Naive B cell (primary cell): ENCODE measurements around the gene ANO4. TPM values are rescaled to one million over a fixed set of nuclear protein-coding genes. Genes with fewer than 3 reads are reported as not detected.
"Not testable (repeated sequence)": the region's sequence is repeated elsewhere in the genome, so short reads cannot be mapped to it uniquely, and the experiment has no call there.

Experiments used
- ATAC-seq, 2 donors: fragments of 150-1000 bp; cut with Tn5 transposase; 2 replicates each; pipeline ENCODE4 v1.10.0; 2021; ENCODE audit warnings: low read depth in 2 of 2, mild to moderate bottlenecking in 2 of 2, moderate library complexity in 2 of 2
- DNase-seq: peaks from one replicate; pipeline ENCODE4 v3.0.0; 2022
- H3K27ac Mint-ChIP-seq, 6 donors: one replicate each; pipeline ENCODE4 v1.8.0; 2020 to 2022; ENCODE audit warnings: mild to moderate bottlenecking in 6 of 6, mixed read lengths in 6 of 6, moderate library complexity in 5 of 6, inconsistent platforms in 2 of 6
- H3K27me3 Mint-ChIP-seq, 3 donors: one replicate each; pipeline ENCODE4 v1.8.0; 2021 to 2022; ENCODE audit warnings: mixed read lengths in 3 of 3, mild to moderate bottlenecking in 1 of 3
- H3K36me3 Mint-ChIP-seq, 2 donors: one replicate each; pipeline ENCODE4 v1.8.0; 2020 to 2022; ENCODE audit warnings: mixed read lengths in 2 of 2, inconsistent platforms in 1 of 2, mild to moderate bottlenecking in 1 of 2
- H3K4me1 Mint-ChIP-seq, 3 donors: one replicate each; pipeline ENCODE4 v1.8.0; 2020 to 2022; ENCODE audit warnings: mixed read lengths in 3 of 3, inconsistent platforms in 1 of 3, mild to moderate bottlenecking in 1 of 3, moderate library complexity in 1 of 3
- H3K4me3 Mint-ChIP-seq, 8 donors: one replicate each; pipeline ENCODE4 v1.8.0; 2020 to 2022; ENCODE audit warnings: mild to moderate bottlenecking in 8 of 8, mixed read lengths in 8 of 8, moderate library complexity in 8 of 8, inconsistent platforms in 2 of 8
- H3K9me3 Mint-ChIP-seq, 7 donors: one replicate each; pipeline ENCODE4 v1.8.0; 2020 to 2022; ENCODE audit warnings: mixed read lengths in 7 of 7, mild to moderate bottlenecking in 5 of 7, inconsistent platforms in 2 of 7, moderate library complexity in 1 of 7
- polyA plus RNA-seq, 6 donors: library from polyadenylated mRNA; unstranded; fragments of 300-500 nt; fragmentation: Illumina TruSeq; gene quantifications; one replicate each; pipeline ENCODE4 v1.2.3, GENCODE V29; 2021; ENCODE audit warnings: low read depth in 6 of 6

ANO4 gene
- polyA plus RNA-seq, 6 donors from 2014 or later = not detected

GRCh38 chr12:100974747-100975146 is 180.2 kb downstream of the ANO4 start:
- Mint-ChIP-seq H3K36me3 (no peaks in the 10 kb centered on the region), H3K4me3 (no peak overlapping the region), H3K27me3 (peaks cover 0 to 3% (median 0%) of the 10 kb centered on the region in 3 donors), H3K27ac (no peak overlapping the region), H3K9me3 (peaks cover 0 to 17% (median 2%) of the 10 kb centered on the region in 7 donors), H3K4me1 (no peaks in the 10 kb centered on the region)
- no peak for ATAC-seq
- DNase-seq = no peak

DNA sequence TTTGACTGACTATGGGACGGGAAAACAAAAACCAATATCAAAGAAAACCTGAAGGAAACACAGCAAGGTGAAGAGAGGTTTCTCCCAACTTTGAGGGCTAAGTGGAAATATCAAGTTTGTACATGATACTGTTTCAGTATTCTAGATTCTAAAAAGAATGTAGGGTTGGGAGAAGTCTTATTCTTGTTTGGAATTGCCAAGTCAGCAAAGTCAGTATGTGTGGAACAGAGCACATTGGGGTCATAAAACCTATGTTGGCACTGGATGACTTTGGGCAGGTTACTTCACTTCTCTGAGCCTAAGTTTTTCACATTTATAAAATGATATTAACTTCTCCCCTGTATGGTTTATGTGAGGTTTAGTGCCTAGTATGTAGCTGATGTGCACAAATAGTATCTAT is 182.2 kb downstream of the ANO4 start:
- no peak overlapping the region for H3K27ac Mint-ChIP-seq
- H3K4me1 Mint-ChIP-seq = no peaks in the 10 kb centered on the region

DNA sequence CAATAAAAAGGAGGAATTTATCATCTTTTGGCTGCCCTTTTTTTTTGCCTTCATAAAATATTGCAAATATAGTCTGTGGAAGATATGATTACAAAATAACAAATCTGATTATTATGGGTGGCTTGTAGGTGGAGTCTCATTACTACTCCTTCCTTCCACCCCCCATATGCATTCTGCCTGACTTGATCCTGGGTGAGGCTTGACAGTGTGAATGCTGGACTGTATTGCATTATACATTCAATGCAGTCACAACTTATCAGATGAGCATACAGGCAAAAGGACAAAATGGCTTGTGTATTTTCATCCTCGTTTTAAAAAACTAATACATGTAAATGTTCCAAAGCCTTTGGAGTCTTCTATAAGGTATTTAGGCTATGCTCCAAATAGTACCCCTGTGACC is 186.3 kb downstream of the ANO4 start:
- no peak overlapping the region for H3K4me3 Mint-ChIP-seq

More for the DNA sequence above, 182.2 kb downstream of the ANO4 start:
- Mint-ChIP-seq H3K4me3 (no peak overlapping the region), H3K27me3 (peaks cover 0 to 3% (median 0%) of the 10 kb centered on the region in 3 donors), H3K9me3 (peaks cover 0 to 17% (median 2%) of the 10 kb centered on the region in 7 donors), H3K36me3 (no peaks in the 10 kb centered on the region)
- no peak for ATAC-seq
- DNase-seq = no peak

DNA sequence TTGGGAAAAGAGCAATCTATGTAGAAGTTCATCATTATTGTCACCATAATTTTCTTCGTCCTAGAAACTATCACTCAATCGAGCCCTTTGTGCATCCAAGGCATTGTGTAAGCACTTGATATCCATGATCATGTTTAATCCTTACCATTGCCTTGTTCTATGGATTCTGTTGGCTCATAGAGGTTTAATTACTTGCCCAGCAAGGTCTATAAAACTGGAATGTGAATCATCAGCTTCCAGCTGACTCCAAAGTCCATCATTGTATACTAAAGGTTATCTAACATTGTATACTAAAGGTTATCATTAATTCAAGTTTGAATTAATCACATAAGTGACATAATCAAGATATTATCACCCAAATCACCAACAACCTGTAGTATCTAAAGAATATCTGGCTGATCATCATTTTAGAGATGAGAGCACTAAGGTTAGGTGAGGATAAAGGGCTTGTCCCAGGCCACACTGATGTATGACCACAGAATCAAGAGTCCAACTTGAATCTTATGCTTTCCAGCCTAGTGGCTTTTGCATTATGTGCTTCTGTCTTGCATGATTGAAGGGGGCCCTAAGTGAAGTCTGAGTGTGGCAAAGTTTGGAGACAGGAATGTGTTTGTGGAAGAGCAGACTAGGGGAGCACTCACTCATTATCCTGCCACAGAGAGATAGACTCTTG is 188.1 kb downstream of the ANO4 start:
- Mint-ChIP-seq H3K27ac (no peak overlapping the region), H3K4me1 (no peaks in the 10 kb centered on the region), H3K9me3 (peaks cover 0 to 15% (median 2%) of the 10 kb centered on the region in 7 donors), H3K4me3 (no peak overlapping the region), H3K36me3 (no peaks in the 10 kb centered on the region), H3K27me3 (peaks cover 0 to 2% (median 0%) of the 10 kb centered on the region in 3 donors)
- DNase-seq (no peak), ATAC-seq (no peak)

More for the DNA sequence above, 186.3 kb downstream of the ANO4 start:
- DNase-seq (no peak), ATAC-seq (no peak)
- no peak overlapping the region for H3K27ac Mint-ChIP-seq
- peaks cover 0 to 17% (median 2%) of the 10 kb centered on the region in 7 donors for H3K9me3 Mint-ChIP-seq
- no peaks in the 10 kb centered on the region for H3K4me1 Mint-ChIP-seq
- H3K27me3 Mint-ChIP-seq = peaks cover 0 to 3% (median 0%) of the 10 kb centered on the region in 3 donors
- H3K36me3 Mint-ChIP-seq = no peaks in the 10 kb centered on the region

DNA sequence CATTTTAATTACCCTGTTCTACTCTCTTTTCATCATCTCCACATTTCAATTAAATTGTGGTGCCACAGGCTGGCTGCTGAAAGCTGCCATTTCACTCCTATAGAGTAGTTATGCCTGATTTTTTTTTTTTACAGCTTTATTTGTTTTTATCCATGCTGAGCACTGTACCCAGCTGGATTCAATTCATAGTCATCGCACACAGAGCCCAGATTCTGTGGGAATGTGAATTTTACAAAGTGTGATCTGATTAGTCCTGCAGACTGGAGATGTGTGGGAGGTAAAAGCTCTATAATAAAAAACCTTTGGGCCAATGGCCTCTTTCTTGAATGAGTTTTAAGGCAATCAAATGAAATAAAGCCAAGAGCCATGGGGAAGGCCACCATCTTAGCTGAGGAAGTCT is 190.2 kb downstream of the ANO4 start:
- ATAC-seq = no peak
- Mint-ChIP-seq H3K27ac (no peak overlapping the region), H3K9me3 (peaks cover 0 to 6% (median 0%) of the 10 kb centered on the region in 7 donors), H3K4me1 (no peaks in the 10 kb centered on the region), H3K27me3 (peaks cover 0 to 3% (median 0%) of the 10 kb centered on the region in 3 donors), H3K4me3 (no peak overlapping the region), H3K36me3 (no peaks in the 10 kb centered on the region)
- DNase-seq = no peak

DNA sequence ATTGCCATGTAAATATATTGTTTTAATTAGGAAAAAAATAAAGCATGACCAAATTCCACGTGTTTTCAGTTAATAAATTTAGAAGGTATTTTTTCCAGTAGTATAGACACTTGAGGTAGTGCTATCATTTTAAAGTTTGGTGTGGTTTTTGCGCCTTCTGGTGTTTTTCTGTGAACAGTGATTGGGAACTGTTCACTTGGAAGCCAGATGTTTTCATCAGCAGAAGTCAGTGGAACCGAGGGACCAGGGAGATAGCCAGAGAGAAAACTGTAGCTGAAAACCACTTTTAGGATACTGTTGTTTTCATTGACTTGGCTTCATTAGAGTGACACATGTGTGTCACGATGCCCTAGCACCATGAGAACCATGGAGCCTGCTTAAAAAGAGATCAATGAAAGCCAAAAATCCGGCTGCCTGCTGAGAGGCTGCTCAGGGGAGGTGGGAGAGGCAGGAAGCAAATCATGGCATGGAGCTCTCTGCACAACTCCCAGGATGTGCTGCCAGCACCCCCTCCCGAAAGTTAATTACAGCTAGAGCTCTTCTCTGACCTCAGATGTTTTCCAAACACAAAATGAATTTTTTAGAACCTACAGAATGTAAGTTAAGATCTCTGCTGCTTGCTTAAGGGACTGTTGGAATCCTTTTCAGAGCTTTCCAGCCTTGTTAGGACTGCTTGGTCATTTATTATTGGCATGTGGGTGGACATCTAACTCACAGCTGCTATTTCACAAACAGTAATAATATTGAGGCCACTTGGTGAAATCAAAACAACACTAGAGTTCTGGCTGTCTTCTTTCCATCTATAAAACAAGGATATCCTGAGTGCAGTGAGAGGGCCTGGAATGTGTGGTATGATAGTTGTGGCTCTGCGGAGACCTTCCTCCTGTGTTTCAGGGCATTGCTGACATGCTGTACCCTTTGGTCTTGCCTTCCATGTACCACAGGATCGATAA is 192.3 kb downstream of the ANO4 start:
- Mint-ChIP-seq H3K9me3 (peaks cover 0 to 15% (median 2%) of the 10 kb centered on the region in 7 donors), H3K36me3 (no peaks in the 10 kb centered on the region), H3K4me1 (no peaks in the 10 kb centered on the region)

DNA sequence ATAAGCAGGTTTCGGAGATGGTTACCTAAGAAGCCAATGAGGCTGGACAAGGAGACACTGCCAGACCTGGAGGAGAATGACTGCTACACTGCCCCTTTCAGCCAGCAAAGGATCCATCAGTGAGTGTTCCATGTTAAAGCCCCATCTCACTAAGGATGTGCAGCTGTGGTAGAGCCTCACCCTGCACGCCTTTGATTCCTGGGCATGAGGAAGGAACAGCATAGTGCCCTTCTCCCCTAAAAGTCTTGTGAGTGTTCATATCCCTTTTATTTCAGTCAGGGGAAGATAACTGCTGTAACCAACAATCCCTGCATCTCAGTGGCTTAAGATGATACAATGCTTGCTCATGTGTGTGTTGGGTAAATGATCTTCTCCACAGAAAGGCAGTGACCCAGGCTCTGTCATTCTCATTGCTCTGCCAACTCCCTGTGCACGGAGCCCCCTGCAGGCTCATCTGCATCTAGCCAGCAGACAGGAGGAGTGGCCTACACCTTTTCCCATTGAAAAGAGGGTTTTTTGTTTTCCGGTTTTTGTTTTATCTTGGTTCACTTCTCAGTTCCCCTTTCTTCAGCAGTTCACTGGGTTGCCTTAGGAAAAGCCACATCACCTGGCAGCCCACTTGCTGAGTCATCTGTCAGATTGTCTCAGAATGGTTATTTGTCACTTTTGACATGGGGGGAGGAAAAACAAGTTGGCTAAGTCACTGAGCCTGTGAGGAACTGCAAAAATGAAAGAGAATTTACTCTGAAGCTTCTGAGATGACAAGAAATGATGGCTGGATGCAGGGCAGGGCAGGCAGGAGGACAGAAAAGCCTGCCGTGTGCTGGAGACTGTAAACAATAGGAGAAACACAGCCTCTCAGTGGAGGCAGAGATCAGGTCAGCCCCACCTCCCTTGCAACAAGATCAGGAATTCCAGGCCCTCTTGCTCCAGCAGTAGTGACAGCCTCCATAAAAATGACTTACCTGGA is 193.3 kb downstream of the ANO4 start:
- H3K9me3 Mint-ChIP-seq = peaks cover 0 to 19% (median 2%) of the 10 kb centered on the region in 7 donors
- peak overlapping the region in 1 of 8 donors; percentile 62 for H3K4me3 Mint-ChIP-seq
- no peak for ATAC-seq
- H3K27ac Mint-ChIP-seq = no peak overlapping the region
- H3K27me3 Mint-ChIP-seq = peaks cover 0 to 16% (median 0%) of the 10 kb centered on the region in 3 donors
- no peak for DNase-seq
- no peaks in the 10 kb centered on the region for H3K4me1 Mint-ChIP-seq
- no peaks in the 10 kb centered on the region for H3K36me3 Mint-ChIP-seq

More for the DNA sequence above, 192.3 kb downstream of the ANO4 start:
- Mint-ChIP-seq H3K27me3 (peaks cover 0 to 10% (median 0%) of the 10 kb centered on the region in 3 donors), H3K4me3 (no peak overlapping the region), H3K27ac (no peak overlapping the region)
- DNase-seq = no peak
- ATAC-seq = no peak

DNA sequence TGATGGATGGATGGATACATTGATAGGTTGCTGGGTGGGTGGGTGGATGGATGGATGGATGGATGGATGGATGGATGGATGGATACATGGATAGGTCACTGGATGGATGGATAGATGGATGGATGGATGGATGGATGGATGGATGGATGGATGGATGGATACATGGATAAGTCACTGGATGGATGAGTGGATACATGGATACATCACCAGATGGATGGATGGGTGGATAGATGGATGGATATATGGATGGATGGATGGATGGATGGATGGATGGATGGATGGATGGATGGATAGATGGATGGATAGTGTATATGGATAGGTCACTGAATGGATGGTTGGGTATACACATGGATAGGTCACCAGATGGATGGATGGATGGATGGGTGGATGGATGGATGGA is 194.9 kb downstream of the ANO4 start:
- not testable (repeated sequence) for DNase-seq, H3K36me3 Mint-ChIP-seq, H3K4me1 Mint-ChIP-seq, H3K4me3 Mint-ChIP-seq, ATAC-seq
- peaks cover 0 to 16% (median 0%) of the 10 kb centered on the region in 3 donors for H3K27me3 Mint-ChIP-seq
- peaks cover 0 to 17% (median 2%) of the 10 kb centered on the region in 7 donors for H3K9me3 Mint-ChIP-seq
- peak overlapping the region in 1 of 6 donors; percentile 66 for H3K27ac Mint-ChIP-seq

- Mint-ChIP-seq H3K9me3 (peaks cover 0 to 17% (median 2%) of the 10 kb centered on the region in 7 donors), H3K27me3 (peaks cover 0 to 16% (median 0%) of the 10 kb centered on the region in 3 donors), H3K27ac (no peak overlapping the region), H3K36me3 (no peaks in the 10 kb centered on the region), H3K4me1 (no peaks in the 10 kb centered on the region), H3K4me3 (no peak overlapping the region)
- ATAC-seq = no peak
- DNase-seq = no peak
These were observed 196.5 kb downstream of the ANO4 start for GRCh38 chr12:100991102-100991501.

GRCh38 chr12:100992194-100992593 is 197.6 kb downstream of the ANO4 start:
- Mint-ChIP-seq H3K36me3 (no peaks in the 10 kb centered on the region), H3K27ac (peak overlapping the region in 1 of 6 donors; percentile 6), H3K4me1 (no peaks in the 10 kb centered on the region), H3K27me3 (peaks cover 0 to 16% (median 0%) of the 10 kb centered on the region in 3 donors), H3K4me3 (no peak overlapping the region), H3K9me3 (peaks cover 0 to 17% (median 2%) of the 10 kb centered on the region in 7 donors)
- DNase-seq (no peak), ATAC-seq (no peak)

- DNase-seq (no peak), ATAC-seq (no peak)
- Mint-ChIP-seq H3K4me3 (no peak overlapping the region), H3K9me3 (peaks cover 0 to 17% (median 2%) of the 10 kb centered on the region in 7 donors), H3K27ac (no peak overlapping the region), H3K27me3 (peaks cover 0 to 16% (median 0%) of the 10 kb centered on the region in 3 donors), H3K36me3 (no peaks in the 10 kb centered on the region), H3K4me1 (no peaks in the 10 kb centered on the region)
These were observed 199.4 kb downstream of the ANO4 start for GRCh38 chr12:100993916-100994450.

DNA sequence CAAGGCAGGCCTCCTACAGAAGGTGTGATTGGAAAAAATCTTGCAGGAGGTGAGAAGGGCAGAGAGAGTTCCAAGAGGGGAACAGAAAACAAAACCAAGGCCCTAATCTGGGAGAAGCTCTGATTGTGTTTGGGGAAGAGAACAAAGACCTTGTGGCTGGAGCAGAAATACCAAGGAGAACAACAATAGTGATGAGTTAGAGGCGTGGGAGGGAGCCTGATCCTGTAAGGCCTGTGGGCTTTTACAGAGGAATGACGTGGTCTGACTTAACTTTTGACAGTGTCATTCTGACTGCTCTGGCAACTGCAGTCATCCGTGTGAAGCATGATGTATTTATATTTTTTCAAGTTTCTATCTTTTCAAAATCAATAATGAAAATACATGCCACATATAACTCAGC is 200.6 kb downstream of the ANO4 start:
- peak overlapping the region in 1 of 8 donors; percentile 21 for H3K4me3 Mint-ChIP-seq
- ATAC-seq (no peak), DNase-seq (no peak)
- H3K9me3 Mint-ChIP-seq = peaks cover 0 to 15% (median 2%) of the 10 kb centered on the region in 7 donors
- H3K27ac Mint-ChIP-seq = no peak overlapping the region
- peaks cover 0 to 10% (median 0%) of the 10 kb centered on the region in 3 donors for H3K27me3 Mint-ChIP-seq
- no peaks in the 10 kb centered on the region for H3K36me3 Mint-ChIP-seq
- no peaks in the 10 kb centered on the region for H3K4me1 Mint-ChIP-seq
